Kidney (tissue), 14 donors: Measurements from ENCODE around the gene GRAMD4. TPM values are rescaled to one million over a fixed set of nuclear protein-coding genes. Genes with fewer than 3 reads are reported as not detected.

Experiments
- DNase-seq, 5 donors: peaks; one replicate each; pipeline ENCODE4 v3.0.0-alpha.2; 2013 to 2020
- FAIRE-seq: peaks from 2 replicates; lab custom pipeline; 2012; peaks lifted over from hg19 to GRCh38; lab: Jason Lieb, UNC
- H3K27ac ChIP-seq, 2 donors: one replicate each; pipeline ENCODE4 v1.7.0; 2013; ENCODE audit warnings: low read depth in 2 of 2, low read length in 2 of 2, inconsistent platforms in 1 of 2
- H3K27me3 ChIP-seq: one replicate; pipeline ENCODE4 v1.7.1; 2013; ENCODE audit warnings: low read length, inconsistent platforms; ENCODE audit not compliant: control insufficient read depth, insufficient read depth
- H3K36me3 ChIP-seq, 3 donors: one replicate each; pipeline versions ENCODE4 v1.7.0 to v1.7.1; 2013; ENCODE audit warnings: low read length in 3 of 3, control low read depth in 1 of 3, inconsistent platforms in 1 of 3; ENCODE audit not compliant: insufficient read depth in 3 of 3, control insufficient read depth in 2 of 3
- H3K4me1 ChIP-seq, 3 donors: one replicate each; pipeline versions ENCODE4 v1.7.0 to v1.7.1; 2013; ENCODE audit warnings: low read length in 3 of 3, inconsistent platforms in 1 of 3, low read depth in 1 of 3; ENCODE audit not compliant: control insufficient read depth in 2 of 3, insufficient read depth in 2 of 3
- H3K4me3 ChIP-seq, 3 donors: one replicate each; pipeline versions ENCODE4 v1.7.0 to v1.8.1; 2013; ENCODE audit warnings: low read length in 3 of 3, control low read depth in 1 of 3, inconsistent platforms in 1 of 3
- H3K9ac ChIP-seq, 3 donors: one replicate each; pipeline versions ENCODE4 v1.7.0 to v1.7.1; 2013; ENCODE audit warnings: low read length in 3 of 3, control low read depth in 1 of 3, inconsistent platforms in 1 of 3
- H3K9me3 ChIP-seq, 3 donors: one replicate each; pipeline versions ENCODE4 v1.7.0 to v1.7.1; 2013; ENCODE audit warnings: low read length in 3 of 3, control low read depth in 1 of 3, inconsistent platforms in 1 of 3; ENCODE audit not compliant: control insufficient read depth in 2 of 3, insufficient read depth in 1 of 3
- intact Hi-C: fragments of 100-400 bp; cut with DNase I; formaldehyde crosslinking; loops from one replicate; pipeline ENCODE4 v1.11.1; 2022
- polyA plus RNA-seq: library from polyadenylated mRNA; stranded (reverse); fragments of 350-450 nt; fragmentation: Illumina TruSeq; extraction: RNeasy Lipid Tissue Mini Kit (QIAGEN cat#74804); gene quantifications from one replicate; pipeline ENCODE4 v1.2.3, GENCODE V29; 2014; ENCODE audit warnings: low read depth, low replicate concordance; ENCODE audit not compliant: insufficient read depth
- total RNA-seq: library from RNA; stranded (reverse); fragmentation: NEBNext Ultra II Directional; extraction: Animal tissue kit (Norgen Biotek cat#: 25700); gene quantifications from one replicate; pipeline ENCODE4 v1.2.1, GENCODE V29; 2021
- TF ChIP-seq, protein P1 (sequence below): IDR thresholded peaks from 3 replicates; pipeline ENCODE4 v1.5.1; 2012; ENCODE audit warnings: mild to moderate bottlenecking, moderate library complexity, borderline replicate concordance; ENCODE audit not compliant: insufficient read depth; ENCODE audit errors: extremely low read depth
- donor health status: control.
- donor health status: control.
- donor health status: control.
- donor health status: control.
- donor health status: control.
- donor health status: DM: yes; HTN: yes; CAD: no.
- donor health status: Normal renal cell carcinoma (clear cell type).

GRAMD4 gene
- total and polyA plus RNA-seq, 2 donors from 2014 or later: 12.1 to 58.2 TPM

DNA sequence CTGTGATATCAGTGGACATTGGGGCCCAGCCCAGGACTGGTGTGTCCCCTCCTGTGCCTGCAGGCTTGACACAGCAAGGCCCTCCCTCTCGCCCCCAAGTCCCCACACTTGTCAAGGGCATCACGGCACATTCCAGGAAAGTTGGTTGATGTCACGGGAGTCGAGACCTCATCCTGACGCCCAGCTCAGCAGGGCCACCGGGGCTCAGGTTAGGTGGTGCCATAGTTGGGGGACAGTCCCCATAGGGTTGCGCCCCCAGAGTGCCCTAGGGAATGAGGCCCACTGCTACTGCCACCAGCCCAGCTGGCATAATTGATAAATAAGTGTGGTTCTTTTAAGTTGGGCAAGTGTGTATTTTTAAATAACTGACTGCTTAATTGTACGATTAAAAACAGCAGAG, 28.3 kb upstream of the GRAMD4 start:
- Histone ChIP-seq H3K9ac (no peak overlapping the region), H3K4me1 (peaks cover 0 to 22% (median 15%) of the 10 kb centered on the region in 3 donors), H3K27me3 (no peaks in the 10 kb centered on the region), H3K9me3 (no peaks in the 10 kb centered on the region), H3K36me3 (no peaks in the 10 kb centered on the region), H3K4me3 (no peak overlapping the region), H3K27ac (peak overlapping the region in 1 of 2 donors; percentile 32)
- DNase-seq: peak in 1 of 5 donors; percentile 62
- TF ChIP-seq, protein P1, sequence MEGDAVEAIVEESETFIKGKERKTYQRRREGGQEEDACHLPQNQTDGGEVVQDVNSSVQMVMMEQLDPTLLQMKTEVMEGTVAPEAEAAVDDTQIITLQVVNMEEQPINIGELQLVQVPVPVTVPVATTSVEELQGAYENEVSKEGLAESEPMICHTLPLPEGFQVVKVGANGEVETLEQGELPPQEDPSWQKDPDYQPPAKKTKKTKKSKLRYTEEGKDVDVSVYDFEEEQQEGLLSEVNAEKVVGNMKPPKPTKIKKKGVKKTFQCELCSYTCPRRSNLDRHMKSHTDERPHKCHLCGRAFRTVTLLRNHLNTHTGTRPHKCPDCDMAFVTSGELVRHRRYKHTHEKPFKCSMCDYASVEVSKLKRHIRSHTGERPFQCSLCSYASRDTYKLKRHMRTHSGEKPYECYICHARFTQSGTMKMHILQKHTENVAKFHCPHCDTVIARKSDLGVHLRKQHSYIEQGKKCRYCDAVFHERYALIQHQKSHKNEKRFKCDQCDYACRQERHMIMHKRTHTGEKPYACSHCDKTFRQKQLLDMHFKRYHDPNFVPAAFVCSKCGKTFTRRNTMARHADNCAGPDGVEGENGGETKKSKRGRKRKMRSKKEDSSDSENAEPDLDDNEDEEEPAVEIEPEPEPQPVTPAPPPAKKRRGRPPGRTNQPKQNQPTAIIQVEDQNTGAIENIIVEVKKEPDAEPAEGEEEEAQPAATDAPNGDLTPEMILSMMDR: no peak
- FAIRE-seq: no peak
- intact Hi-C loops: no loop called here

DNA sequence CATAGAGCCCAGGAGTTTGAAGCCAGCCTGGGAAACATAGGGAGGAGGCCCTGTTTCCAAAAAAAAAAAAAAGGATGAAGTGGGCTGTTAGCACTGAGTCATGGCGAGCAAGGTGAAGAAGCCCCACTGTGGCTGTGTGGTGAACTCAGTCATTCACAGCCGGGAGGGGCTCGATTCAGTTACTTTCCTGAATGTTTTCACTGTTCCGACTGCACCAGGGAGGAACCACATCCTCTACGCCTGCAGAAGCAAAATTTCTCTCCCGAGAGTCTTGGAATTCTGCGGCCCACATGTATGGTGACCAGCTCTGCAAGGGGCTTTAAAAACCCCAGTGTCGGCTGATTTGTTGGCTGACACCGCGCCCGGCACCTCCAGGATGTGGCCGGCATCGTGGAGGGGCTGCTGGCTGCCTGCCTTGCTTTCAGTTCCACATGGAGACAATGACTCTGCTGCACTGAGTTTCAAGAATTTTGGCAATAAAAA, 27.8 kb upstream of the GRAMD4 start:
- intact Hi-C loops: no loop called here
- H3K4me3 ChIP-seq: no peak overlapping the region
- no peaks in the 10 kb centered on the region for H3K9me3 ChIP-seq
- no peak overlapping the region for H3K9ac ChIP-seq
- H3K36me3 ChIP-seq: no peaks in the 10 kb centered on the region
- H3K4me1 ChIP-seq: peaks cover 0 to 24% (median 17%) of the 10 kb centered on the region in 3 donors
- peak in 1 of 5 donors; percentile 83 for DNase-seq
- H3K27me3 ChIP-seq: no peaks in the 10 kb centered on the region
- peak overlapping the region; percentile 1 to 32 for H3K27ac ChIP-seq
- TF ChIP-seq, protein P1: no peak
- no peak for FAIRE-seq

DNA sequence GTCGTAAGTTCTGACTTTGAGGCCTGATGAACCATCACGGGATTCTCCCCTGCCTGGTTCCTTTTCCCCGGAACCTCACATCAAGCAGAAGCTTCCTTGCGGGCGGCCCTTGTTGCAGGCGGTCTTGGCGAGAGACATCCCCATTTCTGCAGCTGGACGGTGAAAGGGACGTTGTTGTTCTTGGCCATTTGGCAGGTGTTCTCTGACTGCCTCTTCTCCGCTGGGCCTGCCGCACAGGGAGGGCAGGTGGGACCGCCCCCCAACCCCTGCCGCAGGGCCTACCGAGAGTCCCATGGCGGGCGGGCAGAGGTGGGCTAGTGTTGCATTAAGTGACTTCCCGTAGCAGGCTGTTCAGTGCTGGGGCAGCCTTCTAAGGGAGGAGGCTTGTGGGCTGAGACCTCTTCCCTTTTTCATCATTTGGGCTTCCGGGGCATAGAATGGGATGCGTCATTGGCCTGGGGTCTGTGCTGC, 26.9 kb upstream of the GRAMD4 start:
- no peaks in the 10 kb centered on the region for H3K27me3 ChIP-seq
- H3K4me1 ChIP-seq: peaks cover 0 to 20% (median 17%) of the 10 kb centered on the region in 3 donors
- H3K4me3 ChIP-seq: no peak overlapping the region
- H3K9ac ChIP-seq: no peak overlapping the region
- H3K9me3 ChIP-seq: no peaks in the 10 kb centered on the region
- H3K36me3 ChIP-seq: no peaks in the 10 kb centered on the region
- DNase-seq (peak in 1 of 5 donors; percentile 82), FAIRE-seq (no peak)
- intact Hi-C loops: no loop called here
- TF ChIP-seq, protein P1: no peak
- H3K27ac ChIP-seq: no peak overlapping the region
